GM12872 (cell line): ENCODE data around the gene LPAR6.

Source experiments
- TF ChIP-seq, protein P1 (sequence below): IDR thresholded peaks from 3 replicates; pipeline ENCODE4 v1.5.1; 2011; ENCODE audit warnings: low read depth, mild to moderate bottlenecking, low read length, moderate library complexity; ENCODE audit not compliant: insufficient read depth

LPAR6 gene

GRCh38 chr13:48410199-48410598 lies 2.7 kb downstream of the LPAR6 start:
- TF ChIP-seq, protein P1, sequence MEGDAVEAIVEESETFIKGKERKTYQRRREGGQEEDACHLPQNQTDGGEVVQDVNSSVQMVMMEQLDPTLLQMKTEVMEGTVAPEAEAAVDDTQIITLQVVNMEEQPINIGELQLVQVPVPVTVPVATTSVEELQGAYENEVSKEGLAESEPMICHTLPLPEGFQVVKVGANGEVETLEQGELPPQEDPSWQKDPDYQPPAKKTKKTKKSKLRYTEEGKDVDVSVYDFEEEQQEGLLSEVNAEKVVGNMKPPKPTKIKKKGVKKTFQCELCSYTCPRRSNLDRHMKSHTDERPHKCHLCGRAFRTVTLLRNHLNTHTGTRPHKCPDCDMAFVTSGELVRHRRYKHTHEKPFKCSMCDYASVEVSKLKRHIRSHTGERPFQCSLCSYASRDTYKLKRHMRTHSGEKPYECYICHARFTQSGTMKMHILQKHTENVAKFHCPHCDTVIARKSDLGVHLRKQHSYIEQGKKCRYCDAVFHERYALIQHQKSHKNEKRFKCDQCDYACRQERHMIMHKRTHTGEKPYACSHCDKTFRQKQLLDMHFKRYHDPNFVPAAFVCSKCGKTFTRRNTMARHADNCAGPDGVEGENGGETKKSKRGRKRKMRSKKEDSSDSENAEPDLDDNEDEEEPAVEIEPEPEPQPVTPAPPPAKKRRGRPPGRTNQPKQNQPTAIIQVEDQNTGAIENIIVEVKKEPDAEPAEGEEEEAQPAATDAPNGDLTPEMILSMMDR = no peak

GRCh38 chr13:48405875-48406274 lies 7.0 kb downstream of the LPAR6 start:
- TF ChIP-seq, protein P1 = no peak

- TF ChIP-seq, protein P1 = no peak
Measured at GRCh38 chr13:48404952-48405351, 8.0 kb downstream of the LPAR6 start.

- TF ChIP-seq, protein P1 = no peak
Measured at GRCh38 chr13:48403913-48404312, 9.0 kb downstream of the LPAR6 start.

DNA sequence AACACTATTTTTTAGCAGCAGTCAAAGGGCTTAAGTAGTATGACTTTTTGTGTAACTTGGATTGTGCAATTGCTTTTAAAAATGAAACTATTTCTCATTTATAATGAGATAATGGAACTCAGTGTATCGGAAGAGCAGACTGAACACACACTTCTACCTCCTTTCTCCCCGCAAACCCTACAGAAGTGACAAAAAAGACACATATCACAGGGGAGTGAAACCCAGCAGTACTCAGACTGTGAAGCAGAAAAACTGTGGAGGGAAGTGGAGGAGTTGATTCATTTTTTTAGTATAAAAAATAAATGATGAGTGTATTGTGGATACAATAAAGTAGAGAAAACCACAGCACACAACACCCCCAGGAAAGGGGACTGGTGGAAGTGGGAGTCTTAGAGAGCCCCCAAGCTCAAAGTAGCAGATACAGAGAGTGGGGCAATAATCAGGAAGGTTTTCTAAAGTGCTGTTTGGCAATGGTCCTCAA lies 9.7 kb downstream of the LPAR6 start:
- TF ChIP-seq, protein P1 = no peak

DNA sequence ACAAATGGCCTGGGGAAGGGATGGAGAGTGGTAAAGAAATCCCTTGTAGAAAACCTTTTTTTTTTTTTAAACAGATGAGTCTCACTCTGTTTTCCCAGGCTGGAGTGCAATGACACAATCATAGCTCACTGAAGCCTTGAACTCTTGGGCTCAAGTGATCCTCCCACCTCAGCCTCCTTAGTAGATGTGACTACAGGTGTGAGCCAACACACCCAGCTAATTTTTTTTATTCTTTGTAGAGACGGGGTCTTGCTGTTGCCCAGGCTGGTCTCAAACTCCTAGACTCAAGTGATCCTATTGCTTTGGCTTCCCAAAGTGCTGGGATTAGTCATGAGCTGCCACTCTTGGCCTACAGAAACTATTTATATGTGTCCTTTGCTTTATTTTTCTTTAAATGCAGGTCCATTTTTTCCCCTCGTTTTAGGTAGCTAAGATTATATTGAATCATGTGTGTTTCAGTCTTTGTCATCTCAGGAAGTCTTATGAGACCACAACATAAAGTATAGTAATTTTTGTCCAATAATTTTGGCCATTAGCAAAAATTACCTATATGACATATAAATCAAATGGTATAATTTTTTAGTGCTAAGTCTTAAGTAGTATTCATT lies 10.5 kb downstream of the LPAR6 start:
- TF ChIP-seq, protein P1 = no peak

GRCh38 chr13:48401480-48401879 lies 11.4 kb downstream of the LPAR6 start:
- TF ChIP-seq, protein P1 = no peak
